ENCODE results near the gene STK17A.

The STK17A gene

GRCh38 chr7:43655584-43655983 lies 72.7 kb downstream of the STK17A start (continued):
- no peak for TF ChIP-seq CSRNP3 (CRISPR knock-in tag; IDR thresholded peaks at IDR 0.05)
- no peak for TF ChIP-seq CREB5 (CRISPR knock-in tag; IDR thresholded peaks at IDR 0.05; ENCODE audit: low read depth)
- TF ChIP-seq ZFP30 (CRISPR knock-in tag; IDR thresholded peaks at IDR 0.05) = no peak
- TF ChIP-seq ZNF70 (CRISPR knock-in tag; IDR thresholded peaks at IDR 0.05) = no peak
- no peak for TF ChIP-seq PATZ1 (CRISPR knock-in tag; IDR thresholded peaks at IDR 0.05; ENCODE audit: borderline replicate concordance)
- TF ChIP-seq PPARA (CRISPR knock-in tag; IDR thresholded peaks at IDR 0.05; ENCODE audit: borderline replicate concordance) = no peak
- no peak for TF ChIP-seq SNAI2 (CRISPR knock-in tag; IDR thresholded peaks at IDR 0.05)
- no peak for TF ChIP-seq BACH2 (CRISPR knock-in tag; IDR thresholded peaks at IDR 0.05; ENCODE audit: borderline replicate concordance)

GRCh38 chr7:43656997-43657396 lies 74.1 kb downstream of the STK17A start:
- no peak for ATAC-seq
- TF ChIP-seq ZC3H10 (CRISPR knock-in tag; IDR thresholded peaks at IDR 0.05) (no peak), POU6F1 (CRISPR knock-in tag; IDR thresholded peaks at IDR 0.05; ENCODE audit: borderline replicate concordance, low read depth) (no peak)

GRCh38 chr7:43658718-43659548 lies 76.0 kb downstream of the STK17A start:
- TF ChIP-seq BACH2 (CRISPR knock-in tag; IDR thresholded peaks at IDR 0.05; ENCODE audit: borderline replicate concordance) (no peak), ZNF70 (CRISPR knock-in tag; IDR thresholded peaks at IDR 0.05) (no peak), TOX (CRISPR knock-in tag; IDR thresholded peaks at IDR 0.05; ENCODE audit: borderline replicate concordance) (peak; percentile 73; the same call in 1 of the 2 replicates), TCF4 (CRISPR knock-in tag; IDR thresholded peaks at IDR 0.05; ENCODE audit: borderline replicate concordance) (no peak), SNAI2 (CRISPR knock-in tag; IDR thresholded peaks at IDR 0.05) (no peak), ZFP30 (CRISPR knock-in tag; IDR thresholded peaks at IDR 0.05) (no peak), ZC3H10 (CRISPR knock-in tag; IDR thresholded peaks at IDR 0.05) (peak; percentile 69; the same call in 1 of the 2 replicates), PPARA (CRISPR knock-in tag; IDR thresholded peaks at IDR 0.05; ENCODE audit: borderline replicate concordance) (no peak), ZNF565 (CRISPR knock-in tag; conservative IDR thresholded peaks at IDR 0.05; ENCODE audit: low read depth) (no peak), CSRNP3 (CRISPR knock-in tag; IDR thresholded peaks at IDR 0.05) (no peak), RARB (CRISPR knock-in tag; IDR thresholded peaks at IDR 0.05) (0 out of 2 replicates have a peak, but pooled peaks have one; percentile 60), ISL1 (CRISPR knock-in tag; IDR thresholded peaks at IDR 0.05) (peak; percentile 47), CREB5 (CRISPR knock-in tag; IDR thresholded peaks at IDR 0.05; ENCODE audit: low read depth) (no peak), GLIS3 (CRISPR knock-in tag; IDR thresholded peaks at IDR 0.05) (no peak)
- peak; percentile 89 for ATAC-seq

GRCh38 chr7:43659549-43659896 lies 76.6 kb downstream of the STK17A start:
- ATAC-seq = no peak; the same call in 2 of the 3 replicates
- TF ChIP-seq PATZ1 (CRISPR knock-in tag; IDR thresholded peaks at IDR 0.05; ENCODE audit: borderline replicate concordance) = no peak
- no peak for TF ChIP-seq BACH2 (CRISPR knock-in tag; IDR thresholded peaks at IDR 0.05; ENCODE audit: borderline replicate concordance)

Data from SK-N-SH treated with all-trans-retinoic acid at 6 μM for 48 hours (cell line).